ENCODE data around the gene SEC14L1. TPM values are rescaled to one million over a fixed set of nuclear protein-coding genes. Genes with fewer than 3 reads are reported as not detected.
A peak's percentile ranks its signal among the peaks of the same experiment; 100 is the strongest.
"Not testable (repeated sequence)": the region's sequence is repeated elsewhere in the genome, so short reads cannot be mapped to it uniquely, and the experiment has no call there.

Gene SEC14L1
- total and polyA plus RNA-seq, 2 of the 8 experiments (the other 6 are each of a cell fraction or from before 2014, with no cell fraction given) = 27.2 to 74.4 TPM

DNA sequence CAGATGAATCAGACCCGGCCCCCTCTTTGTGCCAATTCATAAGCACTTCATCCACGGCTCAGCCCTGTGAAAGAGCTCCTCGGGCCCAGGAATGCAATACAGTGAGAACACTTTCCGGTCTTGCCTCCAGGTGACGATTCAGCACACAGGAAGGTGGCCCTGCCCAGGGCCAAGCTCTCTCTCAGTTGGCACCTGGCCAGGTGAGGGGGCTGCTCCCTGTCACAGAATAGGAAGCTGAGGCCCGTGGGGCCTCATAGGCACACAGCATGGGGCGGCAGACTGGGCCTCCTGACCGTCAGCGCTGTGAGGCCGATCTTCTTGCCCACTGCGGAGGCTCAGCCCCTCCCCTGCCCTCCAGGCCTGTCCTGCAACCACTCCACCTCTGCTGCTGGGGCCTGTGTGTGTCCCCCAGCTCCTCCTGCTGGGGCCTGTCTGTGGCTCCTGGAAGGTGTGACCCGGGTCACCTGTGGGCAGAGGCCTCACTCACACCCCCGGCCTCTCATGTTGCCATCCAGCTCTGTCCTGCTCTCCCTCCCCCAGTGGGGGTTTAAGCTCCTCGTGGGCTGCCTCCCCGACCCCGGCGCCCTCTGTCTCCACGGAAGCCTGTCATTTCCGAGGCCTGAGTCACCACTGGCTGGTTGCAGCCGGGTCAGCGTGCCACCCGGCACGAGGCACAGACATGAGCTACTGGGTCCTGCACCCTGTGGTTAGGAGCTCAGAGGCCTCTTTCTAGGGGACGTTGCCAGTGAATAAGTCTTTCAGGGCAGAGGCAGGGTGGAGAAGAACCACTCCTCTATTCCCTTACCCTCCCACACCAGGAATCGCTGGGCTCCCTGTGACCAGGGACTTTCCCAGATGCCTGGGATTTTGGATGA, 114.4 kb downstream of the SEC14L1 start (continued):
- TF ChIP-seq RBBP5 (IDR thresholded peaks at IDR 0.05; ENCODE audit: borderline replicate concordance, low read depth, low read length) (no peak), GTF2F1 (IDR thresholded peaks at IDR 0.05; ENCODE audit: borderline replicate concordance, low read depth, low read length) (no peak)

DNA sequence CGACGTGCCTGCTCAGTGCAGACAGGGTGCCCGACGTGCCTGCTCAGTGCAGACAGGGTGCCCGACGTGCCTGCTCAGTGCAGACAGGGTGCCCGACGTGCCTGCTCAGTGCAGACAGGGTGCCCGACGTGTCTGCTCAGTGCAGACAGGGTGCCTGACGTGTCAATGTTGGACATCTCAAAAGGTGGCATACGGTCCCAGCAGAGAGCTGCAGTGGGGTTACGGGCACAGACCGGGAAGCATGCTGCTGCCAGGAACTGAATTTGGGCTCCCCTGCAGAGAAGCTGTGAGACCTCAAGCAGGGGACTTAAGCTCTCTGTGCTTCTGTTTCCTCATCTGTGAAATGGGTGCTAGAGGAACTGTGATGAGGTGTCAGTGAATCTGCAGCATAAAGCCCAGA, 115.2 kb downstream of the SEC14L1 start:
- not testable (repeated sequence) for H3K23ac ChIP-seq (ENCODE audit: insufficient read length); H3K27ac ChIP-seq (ENCODE audit: low read depth, low read length); H3K4me3 ChIP-seq (ENCODE audit: extremely low read depth in 1 of 4, insufficient read depth in 2 of 4, low read depth in 3 of 4, low read length in 4 of 4); H3K23me2 ChIP-seq (ENCODE audit: low read depth, low read length); H3K79me1 ChIP-seq (ENCODE audit: low read depth, low read length); H3K14ac ChIP-seq (ENCODE audit: insufficient read length); H3K4ac ChIP-seq (replicated peaks; ENCODE audit: insufficient read length, low read depth, low read length); H2BK15ac ChIP-seq (ENCODE audit: low read length); H3K9me3 ChIP-seq (ENCODE audit: insufficient read depth in 2 of 2, low read depth in 1 of 2, low read length in 1 of 2); H2BK12ac ChIP-seq (ENCODE audit: low read depth, low read length); H3K56ac ChIP-seq (replicated peaks; ENCODE audit: insufficient read length, low read depth, low read length); H2BK20ac ChIP-seq (ENCODE audit: low read length); H4K8ac ChIP-seq (ENCODE audit: extremely low read depth, insufficient read depth, low read length); FAIRE-seq; H3K27me3 ChIP-seq (replicated peaks in 1 of 4; ENCODE audit: control insufficient read depth in 3 of 4, extremely low read depth in 1 of 4, insufficient read depth in 3 of 4, low read length in 3 of 4); H4K5ac ChIP-seq (ENCODE audit: insufficient read length, low read depth, low read length); H4K20me1 ChIP-seq (replicated peaks in 1 of 2; ENCODE audit: control insufficient read depth in 1 of 2, insufficient read depth in 2 of 2, low read length in 2 of 2); H3K79me2 ChIP-seq (ENCODE audit: control insufficient read depth in 1 of 2, insufficient read depth in 2 of 2, low read length in 2 of 2); H2AFZ ChIP-seq (ENCODE audit: low read length); H3K36me3 ChIP-seq (ENCODE audit: control insufficient read depth in 2 of 4, insufficient read depth in 4 of 4, low read length in 3 of 4); H2AK5ac ChIP-seq (ENCODE audit: low read depth, low read length); H3K18ac ChIP-seq (ENCODE audit: extremely low read depth, low read length); DNase-seq (ENCODE audit: low read depth in 1 of 2, low spot score in 2 of 2); H4K91ac ChIP-seq (replicated peaks; ENCODE audit: insufficient read length, low read length); H3K9ac ChIP-seq (replicated peaks in 1 of 4; ENCODE audit: extremely low read depth in 1 of 4, low read depth in 3 of 4, low read length in 3 of 4); H3K4me1 ChIP-seq (replicated peaks in 1 of 4; ENCODE audit: control insufficient read depth in 3 of 4, insufficient read depth in 4 of 4, low read length in 3 of 4); H3K4me2 ChIP-seq (ENCODE audit: insufficient read depth in 1 of 2, low read depth in 2 of 2, low read length in 2 of 2); H2BK120ac ChIP-seq (replicated peaks; ENCODE audit: low read depth, low read length)
- ChIA-PET POLR2A (ENCODE audit: partially characterized antibody) (interaction anchor here (0.6 kb wide), 1 partner anchor 18 kb away, joined by 3 read pairs; no protein-coding TSS in a partner anchor), CTCF (ENCODE audit: partially characterized antibody) (interaction anchor here (1.0 to 3.9 kb wide), 10 partner anchors 11 to 286 kb away, joined by 3 to 20 read pairs (median 4); no protein-coding TSS in a partner anchor)
- H2BK5ac ChIP-seq (ENCODE audit: low read depth, low read length) = peak overlapping the region; percentile 60; the same call in 1 of the 2 replicates
- WGBS, 2 experiments (ENCODE audit: extremely low coverage in 1 of 2, insufficient coverage in 1 of 2, insufficient read length in 1 of 2, insufficient replicate concordance in 2 of 2, low coverage in 1 of 2, low lambda C conversion rate in 2 of 2, missing lambda C conversion rate in 1 of 2) = 88% methylated on average over 8 of the region's 14 CpGs; no CpG with 5 or more reads in 1 of the 2 experiments
